Activated naive CD4-positive, alpha-beta T cell treated with anti-CD3 and anti-CD28 coated beads, Interleukin-2, amount 50 U/mL, for 24 hours (primary cell): ENCODE results near the gene PRKCD.

Source experiments
- H3K27ac Mint-ChIP-seq: one replicate; pipeline ENCODE4 v1.8.0; 2021; ENCODE audit warnings: mild to moderate bottlenecking, mixed read lengths
- H3K27me3 Mint-ChIP-seq: one replicate; pipeline ENCODE4 v1.8.0; 2021; ENCODE audit warnings: mixed read lengths
- H3K36me3 Mint-ChIP-seq: one replicate; pipeline ENCODE4 v1.8.0; 2021; ENCODE audit warnings: mixed read lengths
- H3K4me1 Mint-ChIP-seq: one replicate; pipeline ENCODE4 v1.8.0; 2021; ENCODE audit warnings: mixed read lengths
- H3K4me3 Mint-ChIP-seq: one replicate; pipeline ENCODE4 v1.8.0; 2021; ENCODE audit warnings: mild to moderate bottlenecking, mixed read lengths
- H3K9me3 Mint-ChIP-seq: one replicate; pipeline ENCODE4 v1.8.0; 2021; ENCODE audit warnings: mixed read lengths

PRKCD gene

DNA sequence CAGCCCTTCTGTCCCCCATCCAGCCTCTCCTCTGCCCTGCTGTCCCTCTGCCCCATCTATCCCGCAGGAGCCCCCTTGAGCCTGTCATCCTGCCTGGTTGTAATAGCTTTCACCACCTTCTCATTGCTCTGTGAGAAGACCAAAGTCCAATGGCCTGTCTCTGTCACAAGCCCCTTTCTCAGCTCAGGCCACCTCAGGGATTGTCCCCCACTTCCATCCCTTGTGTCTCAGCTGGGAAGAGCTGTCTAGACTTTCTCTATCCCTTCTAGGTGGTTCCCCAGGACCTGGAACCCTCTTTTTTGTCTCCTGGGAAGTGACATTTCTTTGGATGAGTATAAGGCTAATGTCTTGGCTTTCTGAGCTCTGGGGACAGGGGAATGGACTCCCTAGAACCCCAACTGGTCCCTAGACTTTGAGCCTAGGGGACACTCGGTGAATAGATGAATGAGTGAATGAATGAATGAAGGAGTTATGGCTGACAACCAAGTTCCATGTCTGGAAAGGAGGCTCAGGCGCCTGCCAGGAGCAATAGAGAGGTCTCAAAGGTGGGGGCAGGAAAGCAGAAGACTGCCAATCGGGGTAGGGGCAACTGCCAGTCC lies 849 bp upstream of the PRKCD start:
- Mint-ChIP-seq H3K4me3 (peak overlapping the region; percentile 84), H3K9me3 (no peaks in the 10 kb centered on the region)

DNA sequence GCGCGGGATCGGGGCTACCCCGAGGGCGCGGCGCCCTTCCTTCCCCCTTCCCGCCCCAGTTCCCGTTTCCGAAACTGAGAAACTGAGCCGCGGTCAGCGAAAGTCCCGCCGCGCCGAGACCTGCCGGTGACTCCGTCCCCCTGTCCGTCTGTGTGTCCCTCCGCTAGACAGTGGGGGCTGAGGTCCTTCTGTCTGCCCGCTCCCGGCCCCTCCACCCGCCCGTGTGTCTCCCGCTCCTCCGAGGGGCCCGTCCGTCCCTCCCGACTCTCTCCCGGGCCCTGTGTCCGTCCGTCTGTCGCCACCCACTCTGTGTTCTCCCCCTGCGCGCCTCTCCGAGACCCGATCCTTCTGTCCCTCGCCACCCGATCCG lies 426 bp downstream of the PRKCD start:
- Mint-ChIP-seq H3K27ac (peak overlapping the region; percentile 23), H3K4me3 (peak overlapping the region; percentile 83), H3K9me3 (no peaks in the 10 kb centered on the region), H3K4me1 (peaks cover 23% of the 10 kb centered on the region), H3K36me3 (no peaks in the 10 kb centered on the region), H3K27me3 (peaks cover 6% of the 10 kb centered on the region)

More for the DNA sequence above, 849 bp upstream of the PRKCD start:
- Mint-ChIP-seq H3K36me3 (no peaks in the 10 kb centered on the region), H3K27me3 (peaks cover 12% of the 10 kb centered on the region), H3K4me1 (peaks cover 23% of the 10 kb centered on the region), H3K27ac (peak overlapping the region; percentile 8)

DNA sequence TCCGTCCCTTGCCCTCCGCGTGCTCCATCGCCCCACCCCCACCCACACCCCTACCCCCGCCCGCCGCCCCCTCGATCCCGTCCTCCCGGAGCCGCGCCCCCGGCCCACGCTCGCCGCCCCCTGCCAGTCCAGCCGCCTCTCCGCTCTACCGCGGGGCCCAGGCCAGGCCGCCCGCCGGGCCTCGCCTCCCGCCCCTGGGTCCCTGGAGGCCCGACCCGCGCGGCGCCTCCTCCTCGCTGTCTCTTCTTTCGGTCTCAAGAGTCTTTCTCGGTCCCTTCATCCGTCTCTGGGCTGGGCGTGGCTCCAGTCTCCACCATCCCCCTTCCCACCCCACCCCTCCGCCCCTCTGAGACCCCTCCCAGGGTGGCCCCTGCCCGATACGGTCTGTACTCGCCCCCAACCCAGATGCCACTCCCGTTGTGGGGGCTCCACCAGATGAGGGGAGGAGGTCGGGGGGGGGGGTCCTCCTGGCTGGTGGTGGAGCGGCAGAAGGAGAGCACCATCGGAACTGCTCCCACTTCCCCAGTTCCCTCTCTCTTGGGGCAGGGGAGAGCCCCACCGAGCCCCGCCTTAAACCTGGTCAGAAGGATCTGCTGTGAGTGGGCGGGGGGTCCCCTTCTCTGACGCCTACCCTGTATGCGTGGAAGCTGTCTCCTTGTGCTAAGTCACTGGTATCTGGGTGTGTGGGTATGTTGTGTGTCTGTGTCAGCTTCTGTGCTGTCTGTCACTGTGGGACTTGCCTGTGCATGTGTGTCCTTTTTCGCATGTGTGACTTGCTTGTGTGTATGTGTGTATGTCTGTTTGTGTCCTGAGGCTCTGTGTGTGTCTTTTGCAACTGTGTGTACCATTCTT lies 1.0 kb downstream of the PRKCD start:
- H3K4me3 Mint-ChIP-seq = peak overlapping the region; percentile 85
- H3K4me1 Mint-ChIP-seq = peaks cover 23% of the 10 kb centered on the region
- peaks cover 6% of the 10 kb centered on the region for H3K27me3 Mint-ChIP-seq
- H3K27ac Mint-ChIP-seq = peak overlapping the region; percentile 79
- H3K36me3 Mint-ChIP-seq = no peaks in the 10 kb centered on the region
- no peaks in the 10 kb centered on the region for H3K9me3 Mint-ChIP-seq

DNA sequence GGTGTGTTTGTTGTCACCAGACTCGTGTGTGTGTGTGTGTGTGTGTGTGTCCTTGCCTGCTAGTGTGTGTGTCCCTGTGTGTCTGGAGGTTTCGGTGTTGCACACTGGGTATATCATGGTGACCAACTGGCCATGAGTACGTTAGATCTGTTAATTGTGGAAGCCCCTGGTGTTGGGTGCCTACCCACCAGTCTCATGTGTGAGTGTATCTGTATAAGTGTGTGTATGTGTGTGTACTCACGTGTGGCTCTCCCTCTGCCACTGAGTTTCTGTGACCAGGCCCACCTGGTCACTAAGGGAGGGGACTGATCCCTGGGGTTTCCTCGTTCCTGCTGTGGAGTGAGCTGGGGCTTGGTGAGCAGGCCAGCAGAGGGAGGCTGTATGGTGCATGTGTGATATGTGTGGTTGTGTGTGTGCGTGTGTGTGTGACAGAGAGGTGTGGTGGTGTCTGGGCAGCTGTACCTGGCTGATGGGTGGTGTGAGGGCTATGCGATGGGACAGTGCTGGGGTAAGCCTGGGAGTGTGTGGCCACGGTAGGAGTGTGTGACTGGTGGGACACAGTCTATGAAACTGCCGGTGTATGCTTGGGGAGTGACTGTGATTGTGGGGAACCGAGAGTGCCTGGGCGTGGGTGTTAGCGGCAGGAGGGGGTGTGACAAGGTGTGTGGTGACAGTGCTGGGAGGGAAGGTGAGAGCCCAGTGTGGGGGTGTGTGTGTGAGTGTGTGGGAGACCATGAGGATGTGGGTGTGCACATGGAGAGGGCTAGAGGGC lies 1.8 kb downstream of the PRKCD start:
- H3K27me3 Mint-ChIP-seq = no peaks in the 10 kb centered on the region
- peak overlapping the region; percentile 79 for H3K27ac Mint-ChIP-seq
- H3K4me3 Mint-ChIP-seq = peak overlapping the region; percentile 85
- H3K9me3 Mint-ChIP-seq = no peaks in the 10 kb centered on the region
- no peaks in the 10 kb centered on the region for H3K36me3 Mint-ChIP-seq
- peaks cover 23% of the 10 kb centered on the region for H3K4me1 Mint-ChIP-seq

DNA sequence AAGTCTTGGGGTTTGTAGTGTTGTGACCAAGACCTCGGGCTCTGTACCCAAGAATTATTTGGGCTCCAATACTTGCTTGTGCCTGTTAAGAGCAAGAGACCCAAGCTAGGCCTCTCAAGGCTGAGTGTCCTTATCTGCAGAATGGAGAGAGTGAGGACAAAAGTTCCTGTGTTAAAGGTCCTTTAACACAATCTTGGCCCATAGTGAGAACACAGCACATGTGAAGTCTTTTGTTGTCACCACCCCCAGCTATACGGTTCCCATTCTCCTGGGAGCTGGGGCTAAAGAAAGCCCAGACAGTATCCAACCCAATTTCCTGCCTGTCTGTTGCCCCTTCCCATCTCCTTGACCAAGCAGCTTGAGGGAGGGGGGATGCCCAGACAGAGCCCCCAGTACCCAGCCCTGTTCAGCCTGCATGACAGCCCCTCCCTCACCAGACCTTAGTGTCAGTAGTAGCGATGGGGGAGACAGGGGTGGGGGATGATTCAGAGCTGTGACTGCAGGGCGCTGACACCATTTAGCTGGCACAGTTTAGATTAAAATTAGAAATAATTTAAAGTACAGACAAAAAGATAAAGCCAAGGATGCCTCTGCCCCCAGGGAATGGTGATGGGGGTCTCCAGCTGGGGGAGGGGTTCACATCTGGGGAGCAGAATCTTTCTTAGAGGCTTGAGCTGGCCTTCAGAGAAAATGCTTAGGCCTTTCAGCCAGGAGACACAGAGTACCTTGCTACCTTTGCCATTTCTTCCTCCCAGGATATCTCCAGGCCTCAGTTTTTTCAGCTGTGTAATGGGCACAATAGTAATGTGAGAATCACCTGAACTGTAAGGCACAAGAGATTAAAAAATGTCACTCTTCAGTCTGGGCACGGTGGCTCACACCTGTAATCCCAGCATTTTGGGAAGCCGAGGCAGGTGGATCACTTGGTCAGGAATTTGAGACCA lies 2.7 kb downstream of the PRKCD start:
- H3K36me3 Mint-ChIP-seq = no peaks in the 10 kb centered on the region
- H3K4me3 Mint-ChIP-seq = peak overlapping the region; percentile 85
- no peaks in the 10 kb centered on the region for H3K9me3 Mint-ChIP-seq
- H3K27ac Mint-ChIP-seq = peak overlapping the region; percentile 18
- peaks cover 29% of the 10 kb centered on the region for H3K4me1 Mint-ChIP-seq
- no peaks in the 10 kb centered on the region for H3K27me3 Mint-ChIP-seq

DNA sequence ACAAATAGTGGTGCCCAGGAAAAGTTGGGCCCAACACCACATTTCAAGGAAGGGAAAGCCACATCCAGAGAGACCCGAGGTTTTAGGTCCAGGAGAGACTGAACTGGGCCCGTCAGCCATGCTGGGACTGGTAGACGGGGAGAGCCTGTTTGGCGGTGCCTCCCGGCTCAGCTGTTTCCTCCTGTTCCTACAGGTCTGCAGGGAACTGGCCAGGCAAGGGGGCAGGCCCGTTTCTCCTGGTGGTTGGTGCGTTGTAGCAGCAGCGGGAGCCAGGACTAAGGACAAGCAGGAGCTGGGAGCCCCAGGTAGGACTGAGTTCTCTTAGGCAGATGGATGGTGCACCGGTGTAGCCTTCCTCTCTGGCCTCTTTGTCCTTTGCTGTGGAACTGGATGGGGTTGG lies 3.9 kb downstream of the PRKCD start:
- no peaks in the 10 kb centered on the region for H3K36me3 Mint-ChIP-seq
- peaks cover 41% of the 10 kb centered on the region for H3K4me1 Mint-ChIP-seq
- no peaks in the 10 kb centered on the region for H3K9me3 Mint-ChIP-seq
- H3K27ac Mint-ChIP-seq = no peak overlapping the region
- no peak overlapping the region for H3K4me3 Mint-ChIP-seq
- no peaks in the 10 kb centered on the region for H3K27me3 Mint-ChIP-seq

DNA sequence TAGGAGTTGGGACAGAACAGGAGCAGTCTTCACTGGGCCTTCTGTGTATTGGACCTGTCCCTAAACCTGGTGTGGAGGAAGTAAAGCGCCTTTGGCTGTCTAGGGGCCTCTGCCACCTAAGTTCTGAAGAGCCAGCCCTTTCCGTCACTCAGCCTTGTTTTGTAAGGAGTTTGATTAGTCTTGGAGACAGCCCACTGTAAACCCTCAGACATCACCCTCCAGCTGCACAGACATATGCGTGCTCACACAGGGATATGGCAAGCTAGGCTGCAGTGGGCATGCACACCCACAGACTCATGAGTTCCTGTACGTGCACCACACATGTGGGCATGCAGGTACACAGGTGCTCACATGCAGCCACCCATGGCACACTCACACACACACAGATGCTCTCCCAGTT lies 5.2 kb downstream of the PRKCD start:
- Mint-ChIP-seq H3K36me3 (no peaks in the 10 kb centered on the region), H3K27me3 (no peaks in the 10 kb centered on the region), H3K27ac (no peak overlapping the region), H3K9me3 (no peaks in the 10 kb centered on the region), H3K4me1 (peaks cover 42% of the 10 kb centered on the region), H3K4me3 (no peak overlapping the region)

DNA sequence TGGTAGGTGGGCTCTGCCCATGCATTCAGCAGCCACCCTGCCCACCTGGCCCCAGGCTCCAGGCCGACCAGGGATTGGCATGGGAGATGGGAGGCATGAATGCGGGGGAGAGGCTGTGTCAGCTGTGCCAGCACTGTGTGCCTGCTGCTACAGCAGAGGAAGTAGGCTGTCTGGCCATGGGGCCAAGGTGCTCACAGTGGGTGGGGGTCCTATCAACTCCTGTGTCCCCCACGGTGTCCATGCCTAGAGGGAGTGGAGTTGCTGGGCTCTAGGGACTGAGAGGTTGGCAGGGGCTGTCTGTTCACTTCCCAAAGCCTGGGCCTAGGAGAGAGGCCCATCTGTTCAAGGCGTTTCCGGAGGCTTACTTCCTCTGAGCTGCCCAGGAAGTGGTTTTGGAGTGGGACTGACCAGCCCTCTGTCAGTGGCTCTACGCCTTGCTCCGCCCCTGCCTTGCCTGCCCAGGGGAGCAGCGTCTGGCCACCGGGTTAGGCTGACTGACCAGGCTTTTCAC lies 5.8 kb downstream of the PRKCD start:
- H3K27ac Mint-ChIP-seq = no peak overlapping the region
- H3K4me3 Mint-ChIP-seq = no peak overlapping the region
- peaks cover 46% of the 10 kb centered on the region for H3K4me1 Mint-ChIP-seq

DNA sequence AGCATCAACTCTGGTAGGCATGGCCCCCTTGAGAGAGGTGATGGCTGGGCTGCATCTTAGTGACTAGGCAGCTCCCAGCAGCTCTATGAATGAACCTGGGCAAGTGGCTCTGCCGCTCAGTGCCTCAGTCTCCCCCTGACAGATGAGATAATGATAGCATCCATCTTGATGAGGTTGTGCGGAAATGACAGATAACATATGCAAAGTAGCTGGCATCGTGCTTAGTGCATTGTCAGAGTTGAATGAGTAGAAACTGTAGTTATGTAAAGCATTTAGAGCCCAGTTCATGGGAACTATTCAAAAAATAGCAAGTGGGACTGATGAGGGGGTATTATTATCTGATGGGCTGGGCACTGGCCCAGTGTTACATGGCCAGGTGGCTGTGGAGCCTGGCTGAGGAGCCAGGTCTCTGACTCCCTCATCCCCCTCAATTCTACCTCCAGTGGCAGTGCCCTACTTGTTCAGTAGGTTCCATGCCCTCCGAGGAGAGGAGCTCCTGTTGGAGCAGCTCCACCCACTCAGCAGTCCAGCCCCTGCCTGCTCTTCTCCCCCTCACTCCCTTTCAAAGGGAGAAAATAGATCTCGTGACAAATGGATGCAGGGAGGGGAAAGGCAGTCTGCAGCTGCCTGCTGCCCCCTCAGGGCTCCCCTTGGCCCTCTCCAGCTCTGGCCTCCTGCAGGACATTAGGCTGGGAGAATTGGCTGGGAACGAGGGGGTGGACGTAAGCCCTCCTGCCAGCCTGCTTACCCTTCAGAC lies 6.6 kb downstream of the PRKCD start:
- H3K4me3 Mint-ChIP-seq = no peak overlapping the region
- H3K9me3 Mint-ChIP-seq = no peaks in the 10 kb centered on the region
- H3K27me3 Mint-ChIP-seq = no peaks in the 10 kb centered on the region
- H3K27ac Mint-ChIP-seq = no peak overlapping the region
- H3K4me1 Mint-ChIP-seq = peaks cover 41% of the 10 kb centered on the region
- no peaks in the 10 kb centered on the region for H3K36me3 Mint-ChIP-seq

More for the DNA sequence above, 5.8 kb downstream of the PRKCD start:
- H3K36me3 Mint-ChIP-seq = no peaks in the 10 kb centered on the region
- H3K27me3 Mint-ChIP-seq = no peaks in the 10 kb centered on the region
- H3K9me3 Mint-ChIP-seq = no peaks in the 10 kb centered on the region

DNA sequence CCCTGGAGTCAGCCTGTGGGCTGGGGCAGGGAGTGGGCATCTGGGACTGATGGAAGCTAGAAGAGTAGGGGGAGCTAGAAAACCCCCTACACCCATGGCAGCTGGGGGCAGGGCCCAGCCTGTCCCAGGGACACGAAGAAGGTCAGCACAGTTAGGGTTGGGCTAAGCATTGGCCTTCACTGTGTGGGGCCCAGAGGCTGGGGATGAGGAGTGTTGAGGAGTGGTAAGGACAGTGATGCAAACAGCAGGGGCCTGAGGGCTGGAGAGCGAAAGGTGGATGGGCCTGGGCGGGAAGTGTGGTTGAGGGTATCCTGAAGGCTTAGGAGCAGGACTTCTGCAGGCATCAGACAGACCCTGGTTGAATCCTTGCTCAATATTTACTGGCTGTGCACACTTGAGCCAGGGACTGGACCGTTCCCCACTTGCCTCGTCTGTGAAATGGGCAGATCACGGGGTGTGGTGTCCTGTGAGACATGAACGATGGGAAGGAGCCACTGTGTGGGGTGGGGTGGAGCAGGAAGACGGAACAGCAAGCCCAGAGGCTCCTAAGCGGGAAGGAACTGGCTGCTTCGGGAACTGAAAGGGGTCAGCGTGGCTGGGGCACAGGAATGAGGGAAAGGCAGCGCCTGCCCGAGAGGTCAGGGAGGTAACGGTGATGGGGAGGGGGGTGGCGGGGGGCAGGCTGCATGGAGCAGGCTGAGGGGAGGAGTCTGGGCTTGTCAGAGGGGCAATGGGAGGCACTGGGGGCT lies 7.3 kb downstream of the PRKCD start:
- Mint-ChIP-seq H3K4me3 (no peak overlapping the region), H3K27me3 (no peaks in the 10 kb centered on the region), H3K4me1 (peaks cover 33% of the 10 kb centered on the region)

DNA sequence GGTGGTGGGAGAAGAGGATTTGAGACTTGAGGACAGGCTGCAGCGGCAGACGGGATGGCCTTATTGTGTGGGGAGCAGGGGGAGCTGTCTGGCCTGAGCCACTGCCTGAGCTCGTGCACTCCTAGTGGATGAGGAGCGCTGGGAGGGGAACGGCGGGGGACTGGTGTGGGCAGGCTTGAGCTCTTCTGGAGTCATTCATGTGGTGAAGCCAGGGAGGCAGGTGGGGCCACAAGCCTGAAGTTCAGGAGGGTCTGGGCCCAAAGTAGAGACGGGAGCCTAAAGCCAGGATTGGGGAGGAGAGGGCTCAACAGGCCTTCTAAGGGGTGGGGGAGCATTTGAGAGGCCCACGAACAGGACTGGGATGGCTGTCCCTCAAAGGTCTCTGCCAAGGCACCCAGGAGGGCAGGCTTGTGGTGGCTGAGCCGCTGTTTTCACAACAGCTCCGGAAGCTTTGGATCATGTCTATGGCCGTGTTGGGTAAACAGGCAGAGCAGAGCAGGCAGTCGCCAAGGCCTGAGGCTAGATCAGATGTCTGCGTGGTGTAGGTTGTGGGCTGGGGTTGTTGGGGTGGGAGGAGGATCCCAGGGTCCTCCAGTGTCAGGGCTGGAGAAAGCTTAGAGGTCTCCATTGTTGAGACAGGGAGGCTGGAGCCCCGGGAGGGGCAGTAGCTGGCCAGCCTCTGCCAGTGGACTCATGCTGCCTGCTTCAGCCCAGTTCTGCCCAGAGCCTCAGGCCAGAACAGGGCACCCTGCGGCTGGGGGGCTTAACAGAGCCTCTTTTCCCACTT lies 8.2 kb downstream of the PRKCD start:
- H3K27ac Mint-ChIP-seq = no peak overlapping the region
- no peaks in the 10 kb centered on the region for H3K9me3 Mint-ChIP-seq
- H3K4me3 Mint-ChIP-seq = no peak overlapping the region
- peaks cover 27% of the 10 kb centered on the region for H3K4me1 Mint-ChIP-seq
- H3K27me3 Mint-ChIP-seq = no peaks in the 10 kb centered on the region
- H3K36me3 Mint-ChIP-seq = no peaks in the 10 kb centered on the region

More for the DNA sequence above, 7.3 kb downstream of the PRKCD start:
- Mint-ChIP-seq H3K27ac (no peak overlapping the region), H3K9me3 (no peaks in the 10 kb centered on the region), H3K36me3 (no peaks in the 10 kb centered on the region)

DNA sequence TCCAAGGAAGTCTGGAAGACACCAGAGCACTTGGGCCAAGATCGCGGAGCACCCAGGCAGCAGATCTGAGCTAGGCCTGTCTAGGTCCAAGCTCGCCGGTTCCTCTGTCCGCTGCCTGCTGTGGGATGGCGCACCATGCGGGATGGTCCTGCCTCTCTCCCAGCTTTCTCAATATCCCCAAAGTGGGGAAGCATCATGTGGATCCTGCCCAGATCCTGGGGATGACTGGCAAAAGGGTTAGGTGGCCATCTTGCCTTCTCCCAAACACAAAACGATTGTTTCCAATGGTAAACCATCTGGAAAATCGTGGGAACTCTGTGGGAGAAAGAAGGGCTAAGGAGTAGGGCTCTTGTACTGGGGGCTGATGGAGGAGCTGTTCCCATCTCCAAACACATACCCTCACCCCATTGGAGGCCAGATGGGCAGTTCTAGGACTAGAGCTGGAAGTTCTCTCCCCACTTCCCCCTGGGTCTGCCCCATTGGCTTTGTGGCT lies 8.9 kb downstream of the PRKCD start:
- Mint-ChIP-seq H3K4me1 (peaks cover 27% of the 10 kb centered on the region), H3K4me3 (no peak overlapping the region), H3K9me3 (no peaks in the 10 kb centered on the region), H3K36me3 (no peaks in the 10 kb centered on the region), H3K27ac (no peak overlapping the region), H3K27me3 (no peaks in the 10 kb centered on the region)
